ENCODE results near the gene UBASH3A. TPM values are rescaled to one million over a fixed set of nuclear protein-coding genes. Genes with fewer than 3 reads are reported as not detected.
"Not testable (repeated sequence)": the region's sequence is repeated elsewhere in the genome, so short reads cannot be mapped to it uniquely, and the experiment has no call there.

Gene UBASH3A
- polyA plus RNA-seq, 3 donors = not detected

DNA sequence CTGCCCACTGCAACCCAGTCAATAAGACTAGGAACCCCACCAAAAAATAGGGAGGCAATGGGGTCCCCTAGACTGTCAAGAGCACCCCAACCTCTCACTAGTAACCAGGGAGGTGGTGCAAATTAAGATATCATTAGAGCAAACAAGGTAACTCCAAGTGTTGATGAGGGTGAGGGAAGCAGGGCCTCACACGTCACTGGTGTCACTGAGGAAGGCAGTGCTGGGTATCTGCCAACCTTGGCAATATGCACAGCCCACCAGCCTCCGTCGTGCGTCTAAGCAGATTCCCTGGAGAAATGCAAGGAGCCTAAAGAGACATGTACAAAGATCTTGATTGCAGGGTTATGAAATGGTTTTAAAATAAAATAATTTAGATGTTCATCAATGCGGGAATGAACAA is 3.8 kb downstream of the UBASH3A start:
- TF ChIP-seq, protein P1, sequence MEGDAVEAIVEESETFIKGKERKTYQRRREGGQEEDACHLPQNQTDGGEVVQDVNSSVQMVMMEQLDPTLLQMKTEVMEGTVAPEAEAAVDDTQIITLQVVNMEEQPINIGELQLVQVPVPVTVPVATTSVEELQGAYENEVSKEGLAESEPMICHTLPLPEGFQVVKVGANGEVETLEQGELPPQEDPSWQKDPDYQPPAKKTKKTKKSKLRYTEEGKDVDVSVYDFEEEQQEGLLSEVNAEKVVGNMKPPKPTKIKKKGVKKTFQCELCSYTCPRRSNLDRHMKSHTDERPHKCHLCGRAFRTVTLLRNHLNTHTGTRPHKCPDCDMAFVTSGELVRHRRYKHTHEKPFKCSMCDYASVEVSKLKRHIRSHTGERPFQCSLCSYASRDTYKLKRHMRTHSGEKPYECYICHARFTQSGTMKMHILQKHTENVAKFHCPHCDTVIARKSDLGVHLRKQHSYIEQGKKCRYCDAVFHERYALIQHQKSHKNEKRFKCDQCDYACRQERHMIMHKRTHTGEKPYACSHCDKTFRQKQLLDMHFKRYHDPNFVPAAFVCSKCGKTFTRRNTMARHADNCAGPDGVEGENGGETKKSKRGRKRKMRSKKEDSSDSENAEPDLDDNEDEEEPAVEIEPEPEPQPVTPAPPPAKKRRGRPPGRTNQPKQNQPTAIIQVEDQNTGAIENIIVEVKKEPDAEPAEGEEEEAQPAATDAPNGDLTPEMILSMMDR (IDR thresholded peaks at IDR 0.05) = no peak
- DNase-seq = no peak
- Histone ChIP-seq H3K79me2 (ENCODE audit: insufficient read depth, low read length) (no peaks in the 10 kb centered on the region), H3K9me3 (replicated peaks in 1 of 2; ENCODE audit: control insufficient read depth in 1 of 2, insufficient read depth in 1 of 2, low read length in 2 of 2) (no peaks in the 10 kb centered on the region), H3K27ac (ENCODE audit: low read depth in 1 of 2, low read length in 2 of 2) (no peak overlapping the region), H3K4me2 (replicated peaks; ENCODE audit: extremely low read depth, low read length, poor library complexity, severe bottlenecking) (no peak overlapping the region), H3K27me3 (ENCODE audit: control insufficient read depth in 2 of 2, insufficient read depth in 2 of 2, low read length in 2 of 2) (no peaks in the 10 kb centered on the region), H3K9ac (ENCODE audit: insufficient read depth, low read length, poor library complexity, severe bottlenecking) (no peak overlapping the region), H2AFZ (ENCODE audit: insufficient read depth, low read depth, low read length, poor library complexity, severe bottlenecking) (no peak overlapping the region), H4K20me1 (ENCODE audit: insufficient read depth, low read length) (no peaks in the 10 kb centered on the region), H3K4me3 (replicated peaks in 1 of 3; ENCODE audit: low read depth in 2 of 3, low read length in 3 of 3) (no peak overlapping the region), H3K36me3 (replicated peaks in 1 of 2; ENCODE audit: control insufficient read depth in 1 of 2, insufficient read depth in 2 of 2, low read length in 2 of 2) (no peaks in the 10 kb centered on the region), H3K4me1 (ENCODE audit: control insufficient read depth in 1 of 2, insufficient read depth in 2 of 2, low read length in 2 of 2) (peaks cover 8 to 11% of the 10 kb centered on the region in 2 donors)
- H3K27me3 Mint-ChIP-seq (ENCODE audit: low read depth in 3 of 3) = peaks cover 1 to 3% (median 2%) of the 10 kb centered on the region in 3 donors
- no peaks in the 10 kb centered on the region for H3K36me3 Mint-ChIP-seq
- H3K27ac Mint-ChIP-seq = no peak overlapping the region
- H3K9me3 Mint-ChIP-seq = no peaks in the 10 kb centered on the region
- intact Hi-C loops (cut with micrococcal nuclease) = no loop called here
- peaks cover 12% of the 10 kb centered on the region for H3K4me1 Mint-ChIP-seq
- WGBS (ENCODE audit: insufficient coverage) = 88% methylated on average over 3 of the region's 5 CpGs
- H3K4me3 Mint-ChIP-seq = no peak overlapping the region

GRCh38 chr21:42408718-42409117 is 5.0 kb downstream of the UBASH3A start:
- H4K20me1 ChIP-seq (ENCODE audit: insufficient read depth, low read length); H3K4me3 ChIP-seq (replicated peaks in 1 of 3; ENCODE audit: low read depth in 2 of 3, low read length in 3 of 3); H3K4me2 ChIP-seq (replicated peaks; ENCODE audit: extremely low read depth, low read length, poor library complexity, severe bottlenecking); H3K9ac ChIP-seq (ENCODE audit: insufficient read depth, low read length, poor library complexity, severe bottlenecking); H3K27me3 Mint-ChIP-seq (ENCODE audit: low read depth in 3 of 3); H3K4me3 Mint-ChIP-seq; H3K27ac Mint-ChIP-seq; H3K36me3 ChIP-seq (replicated peaks in 1 of 2; ENCODE audit: control insufficient read depth in 1 of 2, insufficient read depth in 2 of 2, low read length in 2 of 2); DNase-seq; H3K79me2 ChIP-seq (ENCODE audit: insufficient read depth, low read length); H3K9me3 ChIP-seq (replicated peaks in 1 of 2; ENCODE audit: control insufficient read depth in 1 of 2, insufficient read depth in 1 of 2, low read length in 2 of 2); H3K36me3 Mint-ChIP-seq; H3K27me3 ChIP-seq (ENCODE audit: control insufficient read depth in 2 of 2, insufficient read depth in 2 of 2, low read length in 2 of 2); H2AFZ ChIP-seq (ENCODE audit: insufficient read depth, low read depth, low read length, poor library complexity, severe bottlenecking); intact Hi-C loops (cut with micrococcal nuclease); H3K9me3 Mint-ChIP-seq; H3K27ac ChIP-seq (ENCODE audit: low read depth in 1 of 2, low read length in 2 of 2): not testable (repeated sequence)
- peaks cover 8 to 11% of the 10 kb centered on the region in 2 donors for H3K4me1 ChIP-seq (ENCODE audit: control insufficient read depth in 1 of 2, insufficient read depth in 2 of 2, low read length in 2 of 2)
- WGBS (ENCODE audit: insufficient coverage) = no CpG with 5 or more reads among the region's 5 CpGs
- H3K4me1 Mint-ChIP-seq = peaks cover 12% of the 10 kb centered on the region
